Measurements from ENCODE around the gene LRRC70.
"Not testable (repeated sequence)": the region's sequence is repeated elsewhere in the genome, so short reads cannot be mapped to it uniquely, and the experiment has no call there.

LRRC70 gene, protein sequence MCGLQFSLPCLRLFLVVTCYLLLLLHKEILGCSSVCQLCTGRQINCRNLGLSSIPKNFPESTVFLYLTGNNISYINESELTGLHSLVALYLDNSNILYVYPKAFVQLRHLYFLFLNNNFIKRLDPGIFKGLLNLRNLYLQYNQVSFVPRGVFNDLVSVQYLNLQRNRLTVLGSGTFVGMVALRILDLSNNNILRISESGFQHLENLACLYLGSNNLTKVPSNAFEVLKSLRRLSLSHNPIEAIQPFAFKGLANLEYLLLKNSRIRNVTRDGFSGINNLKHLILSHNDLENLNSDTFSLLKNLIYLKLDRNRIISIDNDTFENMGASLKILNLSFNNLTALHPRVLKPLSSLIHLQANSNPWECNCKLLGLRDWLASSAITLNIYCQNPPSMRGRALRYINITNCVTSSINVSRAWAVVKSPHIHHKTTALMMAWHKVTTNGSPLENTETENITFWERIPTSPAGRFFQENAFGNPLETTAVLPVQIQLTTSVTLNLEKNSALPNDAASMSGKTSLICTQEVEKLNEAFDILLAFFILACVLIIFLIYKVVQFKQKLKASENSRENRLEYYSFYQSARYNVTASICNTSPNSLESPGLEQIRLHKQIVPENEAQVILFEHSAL

DNA sequence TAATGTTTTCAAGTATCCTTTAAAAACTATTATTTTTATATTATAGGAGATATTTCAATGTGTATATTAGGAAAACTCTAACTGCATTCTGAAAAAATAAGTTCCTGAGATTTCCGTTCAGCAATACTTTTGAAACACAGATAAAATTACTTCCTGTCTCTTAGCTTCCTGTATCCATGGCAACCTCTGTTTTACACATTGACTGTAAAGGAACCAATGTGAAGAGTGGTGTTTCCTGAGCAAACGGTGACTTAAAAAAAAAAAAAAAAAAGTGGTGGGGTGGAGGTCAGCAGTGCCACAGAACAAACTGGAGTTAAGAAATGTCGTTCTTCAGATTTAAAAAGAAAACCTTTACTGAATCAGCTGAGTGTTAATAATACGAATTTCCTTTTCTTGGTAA lies at the start of gene LRRC70:
Gene LRRC70, plus strand, starts transcription at position 280 of the 400 bp plus-strand sequence. CDS start 620 bp downstream, outside the sequence.
- peak; percentile 87 for DNase-seq

DNA sequence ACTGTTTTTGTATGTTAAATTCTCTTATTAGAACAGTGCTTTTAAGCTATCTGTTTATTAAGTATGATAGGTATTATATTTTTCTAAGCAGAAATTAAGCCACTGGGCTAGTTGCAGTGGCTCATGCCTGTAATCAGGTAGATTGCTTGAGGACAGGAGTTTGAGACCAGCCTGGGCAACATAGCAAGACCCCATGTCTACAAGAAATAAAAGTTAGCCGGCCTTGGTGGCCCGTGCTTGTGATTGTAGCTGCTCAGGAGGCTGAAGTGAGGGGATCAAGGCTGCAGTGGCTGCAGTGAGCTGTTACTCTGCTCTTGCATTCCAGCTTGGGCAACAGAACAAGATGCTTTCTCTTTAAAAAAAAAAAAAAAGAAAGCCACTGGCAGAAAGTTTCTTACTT lies 45.0 kb upstream of the LRRC70 start:
- no peak for DNase-seq

DNA sequence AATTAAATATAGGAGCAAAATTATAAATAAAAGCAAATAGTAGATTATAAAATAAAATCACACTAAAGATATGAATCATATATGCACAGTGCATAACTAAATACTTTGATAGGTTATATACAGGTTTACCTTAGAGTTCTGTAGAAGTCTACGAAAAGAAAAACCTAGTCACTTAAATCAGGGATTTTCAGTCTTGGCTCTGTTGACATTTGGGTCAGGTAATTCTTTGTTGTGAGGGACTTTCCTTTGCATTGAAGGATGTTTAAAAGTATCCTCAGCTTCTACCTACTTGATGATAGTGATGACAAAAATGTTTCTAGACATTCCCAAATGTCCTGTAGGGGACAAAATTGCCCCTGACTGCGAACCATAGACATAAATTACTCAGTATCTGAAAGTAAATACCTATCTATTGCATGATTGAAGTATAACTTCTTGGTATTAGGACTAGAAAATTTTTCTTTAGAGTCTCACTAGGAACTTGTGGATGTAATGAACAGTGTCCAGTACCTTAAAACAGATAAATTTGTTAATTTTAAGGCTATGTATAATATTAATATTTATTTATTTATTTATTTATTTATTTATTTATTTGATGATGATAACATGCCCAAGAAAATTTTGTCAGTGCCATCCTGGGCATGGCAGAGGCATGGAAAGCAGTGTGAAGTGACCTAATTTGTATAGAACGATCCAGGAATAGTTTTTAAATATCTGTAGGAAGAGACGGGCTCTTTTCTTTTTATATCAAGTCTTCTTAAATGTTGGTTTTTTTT lies 44.0 kb upstream of the LRRC70 start:
- DNase-seq = no peak

DNA sequence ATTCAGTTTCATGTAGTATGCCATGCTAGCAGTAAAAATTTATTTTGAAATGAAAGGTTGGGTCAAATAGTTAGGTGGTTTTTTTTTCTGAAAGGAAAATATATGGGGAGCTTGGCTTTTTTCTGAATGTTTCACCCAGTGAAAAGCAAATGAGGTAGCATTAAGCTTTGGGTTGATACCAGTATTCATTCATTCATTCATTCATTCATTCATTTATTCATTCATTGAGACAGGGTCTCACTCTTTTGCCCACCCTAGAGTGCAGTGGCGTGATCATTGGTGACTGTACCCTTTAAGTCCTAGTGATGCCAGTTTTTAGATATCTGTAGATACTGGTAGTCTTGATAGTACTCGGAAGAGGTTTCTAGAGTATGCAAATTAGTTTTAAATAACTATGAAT lies 42.4 kb upstream of the LRRC70 start:
- DNase-seq = no peak

DNA sequence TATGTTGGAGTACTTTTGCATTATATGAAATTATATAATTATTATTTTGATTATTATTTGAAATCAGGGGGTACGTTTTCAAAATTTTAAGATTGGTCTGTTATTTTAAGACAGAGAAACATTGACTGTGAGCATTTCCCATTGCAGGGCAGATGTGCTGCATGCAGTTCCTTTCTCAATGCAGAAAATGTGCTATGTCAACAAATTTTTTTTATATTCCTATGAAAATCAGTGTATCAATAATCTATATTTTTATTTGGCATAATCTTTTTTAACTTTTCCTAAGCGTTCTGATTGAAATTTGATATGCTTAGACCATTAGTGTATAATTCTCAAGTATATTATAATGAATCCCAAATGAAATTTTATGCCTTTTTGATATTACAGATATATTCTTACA lies 41.8 kb upstream of the LRRC70 start:
- no peak for DNase-seq

DNA sequence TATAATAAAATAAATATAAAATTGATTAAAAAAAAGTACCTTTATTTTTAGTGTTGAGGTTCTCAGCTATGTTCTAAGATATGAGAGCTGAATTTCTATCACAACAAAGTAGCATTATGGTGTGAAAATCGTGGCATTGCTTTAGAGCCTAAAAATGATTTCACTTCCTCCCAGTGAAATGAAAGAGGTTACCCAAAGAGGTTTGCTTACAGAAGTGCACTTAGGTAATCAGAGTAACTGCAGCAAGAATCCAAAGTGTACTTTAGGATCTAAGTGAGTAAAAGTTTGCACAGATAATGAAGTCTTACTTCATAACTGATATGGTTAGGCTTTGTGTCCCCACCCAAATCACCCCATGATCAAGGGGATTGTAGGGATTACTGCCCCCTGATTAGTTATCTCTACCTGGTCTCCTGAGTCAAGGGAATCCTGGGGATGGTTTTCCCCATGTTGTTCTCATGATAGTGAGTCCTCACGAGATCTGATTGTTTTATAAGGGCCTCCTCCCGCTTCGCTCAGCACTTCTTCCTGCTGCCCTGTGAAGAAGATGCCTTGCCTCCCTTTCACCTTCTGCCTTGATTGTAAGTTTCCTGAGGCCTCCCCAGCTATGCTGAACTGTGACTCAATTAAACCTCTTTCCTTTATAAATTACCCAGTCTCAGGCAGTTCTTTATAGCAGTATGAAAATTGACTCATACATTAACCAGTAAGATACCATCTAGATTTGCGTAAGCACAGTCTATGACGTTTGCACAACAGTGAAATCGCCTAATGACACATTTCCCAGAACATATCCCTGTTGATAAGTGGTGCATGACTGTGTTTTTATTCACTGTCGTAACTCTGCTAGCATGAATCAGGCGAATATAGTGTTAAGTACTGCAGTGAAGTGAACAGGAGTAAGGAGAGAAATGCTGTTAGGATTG lies 40.3 kb upstream of the LRRC70 start:
- peak; percentile 77 for DNase-seq

DNA sequence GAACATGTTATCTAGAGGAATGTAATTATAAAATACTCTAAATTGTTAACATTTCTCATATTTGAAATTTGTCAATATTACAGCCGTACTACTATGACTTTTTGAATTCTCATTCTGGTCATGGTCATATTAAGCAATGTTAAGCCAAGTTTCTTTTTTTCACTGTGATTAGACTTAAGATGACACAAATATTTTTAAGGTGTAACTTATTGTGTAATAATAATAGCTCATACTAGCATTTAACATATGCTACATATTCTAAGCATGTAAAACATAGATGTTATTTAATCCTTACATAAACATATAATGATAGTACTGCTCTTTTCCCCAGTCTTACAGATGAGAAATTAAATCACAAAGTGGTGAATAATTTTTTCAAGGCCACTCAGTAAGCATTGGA lies 35.9 kb upstream of the LRRC70 start:
- no peak for DNase-seq

DNA sequence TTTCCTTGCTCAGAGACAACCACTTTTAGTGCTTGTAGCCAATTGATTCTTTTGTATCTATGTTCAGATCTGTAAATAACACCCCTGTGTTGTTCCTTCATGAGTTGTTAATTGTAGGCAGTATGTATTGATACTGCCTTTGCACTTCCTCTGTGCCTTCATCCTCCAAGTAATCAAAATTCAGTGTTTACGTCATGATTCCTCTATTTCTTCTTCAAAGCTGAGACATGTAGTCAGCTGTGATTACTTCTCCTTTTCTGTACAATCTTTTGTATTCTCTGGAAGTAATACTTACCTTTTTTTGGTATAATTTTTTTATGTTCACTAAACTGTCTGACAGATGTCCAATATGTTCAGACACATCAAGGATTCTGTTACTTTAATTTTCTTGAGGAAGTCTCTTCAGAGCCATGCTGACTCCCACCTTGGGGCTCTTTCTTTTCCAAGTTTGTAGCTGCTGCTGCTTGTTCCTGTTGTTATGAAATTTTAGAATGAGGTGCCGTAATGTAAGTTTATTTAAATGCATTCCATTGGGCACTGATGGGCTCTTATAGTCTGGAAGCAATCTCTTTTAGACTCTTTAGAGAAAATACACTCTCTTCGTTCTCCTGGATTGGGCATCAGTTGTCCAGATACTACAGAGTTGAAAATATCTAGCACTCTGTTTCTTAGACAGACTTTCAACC lies 30.5 kb upstream of the LRRC70 start:
- peak; percentile 54 for DNase-seq

DNA sequence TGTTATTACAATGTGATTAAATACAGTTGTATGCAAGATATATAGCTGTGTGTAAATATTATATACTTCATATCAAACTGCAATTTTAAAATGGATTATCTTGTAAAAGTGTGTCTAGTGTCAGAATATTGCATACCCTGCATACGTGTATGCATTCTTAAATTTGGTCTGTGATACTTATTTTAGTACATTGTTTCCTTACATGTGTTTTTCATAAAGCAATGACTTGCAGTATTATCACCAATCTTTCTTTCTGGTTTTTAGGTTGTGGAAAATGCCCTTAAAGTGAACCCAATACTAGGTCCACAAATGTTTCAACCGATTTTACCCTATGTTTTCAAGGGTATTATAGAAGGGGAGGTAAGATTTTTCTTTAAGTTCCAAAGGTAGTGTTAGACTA lies 28.5 kb upstream of the LRRC70 start:
- no peak for DNase-seq

DNA sequence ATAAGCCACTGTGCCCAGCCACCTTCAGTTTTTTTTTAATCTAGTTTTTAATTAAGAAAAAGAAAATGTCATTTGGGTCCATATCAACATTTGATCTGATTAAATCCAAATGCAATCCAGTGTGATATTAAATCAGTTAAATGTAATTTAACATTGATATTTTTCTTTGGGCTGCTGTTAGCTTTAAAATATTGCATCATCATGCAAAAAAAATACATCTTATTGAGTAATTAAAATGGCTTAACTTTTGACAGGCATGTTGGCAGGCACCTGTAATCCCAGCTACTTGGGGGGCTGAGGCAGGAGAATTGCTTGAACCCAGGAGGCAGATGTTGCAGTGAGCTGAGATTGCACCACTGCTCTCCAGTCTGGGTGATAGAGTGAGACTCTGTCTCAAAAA lies 22.7 kb upstream of the LRRC70 start:
- no peak for DNase-seq

DNA sequence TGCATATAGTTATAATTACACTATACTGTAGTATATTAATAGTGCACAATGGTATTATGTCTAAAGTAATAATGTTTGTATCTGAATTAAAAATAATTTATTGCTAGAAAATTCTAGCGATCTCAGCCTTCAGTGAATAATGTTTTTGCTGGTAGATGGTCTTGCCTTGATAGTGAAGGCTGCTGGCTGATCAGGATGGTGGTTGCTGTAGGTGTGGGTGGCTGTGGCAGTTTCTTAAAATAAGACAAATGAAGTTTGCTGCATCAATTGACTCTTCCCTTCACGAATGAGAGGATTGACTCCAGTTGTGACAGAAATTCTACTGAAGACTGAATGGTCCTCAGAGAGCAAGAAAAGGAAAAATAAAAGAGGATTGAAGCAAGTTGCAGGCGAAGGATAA lies 19.7 kb upstream of the LRRC70 start:
- DNase-seq = no peak

DNA sequence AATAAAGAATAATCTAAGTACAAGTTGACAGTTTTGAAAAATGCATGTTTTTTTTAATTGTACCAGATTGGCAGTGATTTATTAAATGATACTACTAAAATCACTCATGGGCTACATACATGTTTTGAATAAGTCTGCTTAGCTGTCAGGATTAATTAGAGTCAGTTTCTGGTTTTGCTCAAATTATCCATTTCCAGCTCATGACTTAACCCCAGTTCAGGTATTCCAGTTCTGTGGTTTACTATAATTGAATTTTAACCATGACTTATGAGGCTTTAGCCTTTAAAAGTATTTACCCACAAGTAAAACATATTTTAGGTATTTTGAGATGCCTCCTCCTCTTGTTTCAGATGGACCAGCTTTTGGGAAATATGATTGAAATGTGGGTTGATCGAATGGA lies 17.8 kb upstream of the LRRC70 start:
- DNase-seq = no peak

DNA sequence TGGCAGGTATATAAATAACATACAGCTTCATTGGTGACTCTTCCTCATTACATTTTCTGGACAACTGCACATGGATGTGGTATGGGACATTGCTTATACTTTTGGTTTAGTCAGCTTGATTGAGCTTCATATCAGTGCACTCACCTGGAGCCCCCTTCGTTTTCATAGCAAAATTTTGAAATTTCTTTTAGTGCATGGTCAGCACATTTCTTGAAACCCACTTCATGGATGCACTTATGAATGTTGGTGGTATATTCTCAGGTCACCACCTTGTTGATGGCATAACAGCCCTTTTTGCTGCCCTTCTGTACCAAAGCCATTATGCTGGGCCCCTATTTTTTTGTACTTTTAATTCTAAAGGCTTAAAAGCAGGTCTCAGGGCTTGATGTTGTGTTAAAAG lies 16.7 kb upstream of the LRRC70 start:
- DNase-seq = no peak

DNA sequence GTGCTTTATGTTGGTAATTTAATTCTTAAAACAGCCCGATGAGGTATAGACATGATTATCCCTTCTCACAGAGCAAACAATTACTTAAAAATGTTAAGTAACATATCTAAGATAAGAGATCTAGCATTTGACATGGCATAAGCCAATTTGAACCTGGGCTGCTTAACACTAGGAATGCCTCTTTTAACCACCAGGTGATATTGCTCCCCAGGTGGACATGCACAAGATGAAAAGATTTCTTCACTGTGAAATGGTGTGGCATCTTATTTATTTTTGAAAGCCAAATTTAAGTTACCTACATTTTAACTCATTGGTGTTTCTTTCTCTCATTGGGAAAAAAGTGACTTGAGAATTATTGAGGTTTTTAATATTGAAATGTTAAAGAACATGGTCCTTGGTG lies 15.8 kb upstream of the LRRC70 start:
- DNase-seq = no peak

DNA sequence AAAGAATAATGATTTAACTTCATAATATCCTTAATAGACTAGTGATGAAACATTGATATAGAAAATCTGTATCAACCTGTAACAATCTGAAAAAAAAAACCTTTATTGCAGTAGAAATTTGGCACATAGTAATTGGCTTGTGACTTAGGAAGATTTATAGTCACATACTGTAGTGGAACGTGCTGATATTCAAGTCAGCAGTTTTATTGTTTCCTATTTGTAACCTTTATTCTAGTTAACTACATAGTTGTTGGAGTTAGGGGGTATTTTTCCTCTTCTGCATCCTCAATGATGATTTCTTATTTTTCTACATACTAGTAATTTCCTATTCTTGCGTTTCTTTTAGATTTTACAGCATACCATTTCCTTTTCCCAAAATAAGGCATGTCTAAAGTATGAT lies 14.5 kb upstream of the LRRC70 start:
- no peak for DNase-seq

DNA sequence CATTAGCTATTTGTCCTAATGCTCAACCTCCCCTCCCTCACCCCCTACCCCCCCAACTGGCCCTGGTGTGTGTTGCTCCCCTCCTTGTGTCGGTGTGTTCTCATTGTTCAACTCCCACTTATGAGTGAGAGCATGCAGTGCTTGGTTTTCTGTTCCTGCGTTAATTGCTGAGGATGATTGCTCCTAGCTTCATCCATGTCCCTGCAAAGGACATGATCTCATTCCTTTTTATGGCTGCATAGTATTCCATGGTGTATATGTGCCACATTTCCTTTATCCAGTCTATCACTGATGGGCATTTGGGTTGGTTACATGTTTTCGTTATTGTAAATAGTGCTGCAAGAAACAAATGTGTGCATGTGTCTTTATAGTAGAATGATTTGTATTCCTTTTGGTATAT lies 12.9 kb upstream of the LRRC70 start:
- DNase-seq = not testable (repeated sequence)

DNA sequence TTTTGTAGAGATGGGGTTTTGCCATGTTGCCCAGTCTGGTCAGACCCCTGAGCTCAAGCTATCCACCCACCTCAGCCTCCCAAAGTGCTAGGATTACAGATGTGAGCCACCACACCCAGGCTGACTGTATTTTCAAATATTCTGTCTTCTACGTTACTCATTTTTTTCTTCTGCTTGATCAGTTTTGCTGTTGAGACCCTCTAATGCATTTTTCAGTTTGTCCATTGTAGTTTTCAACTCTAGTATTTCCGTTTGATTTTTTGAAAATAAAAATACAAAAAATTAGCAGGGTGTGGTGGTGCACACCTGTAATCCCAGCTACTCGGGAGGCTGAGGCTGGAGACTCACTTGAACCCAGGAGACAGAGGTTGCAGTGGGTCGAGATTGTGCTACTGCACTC lies 10.5 kb upstream of the LRRC70 start:
- no peak for DNase-seq

DNA sequence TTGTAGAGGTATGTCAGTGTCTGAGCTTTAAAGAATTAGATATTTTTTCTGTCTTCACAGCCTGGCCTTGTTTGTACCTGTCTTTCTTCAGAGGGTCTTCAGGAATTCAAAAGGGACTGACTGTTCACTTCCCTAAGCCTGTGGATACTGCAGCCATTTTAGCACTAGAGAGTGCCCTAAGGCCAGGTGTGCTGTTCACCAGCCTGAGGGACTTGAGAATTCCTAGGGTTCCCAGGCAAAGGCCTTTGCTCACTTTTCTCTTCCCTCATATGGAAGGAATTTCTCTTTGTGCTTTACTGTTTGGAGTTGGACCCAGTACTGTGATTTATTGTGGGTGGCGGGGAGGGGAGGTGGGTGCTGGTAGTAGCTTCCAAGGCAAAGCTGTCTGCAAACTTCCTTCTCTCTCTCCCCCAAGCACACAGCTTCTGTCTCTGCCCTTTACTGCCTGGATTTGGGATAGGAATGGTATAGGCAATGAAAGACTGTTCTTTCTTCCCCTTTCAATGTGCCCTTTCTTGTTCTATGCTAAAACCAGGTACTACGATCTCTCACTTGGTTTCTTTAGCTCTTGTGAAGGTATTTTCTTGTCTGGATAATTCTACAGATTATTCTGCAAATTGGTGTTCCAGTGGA lies 9.7 kb upstream of the LRRC70 start:
- DNase-seq = no peak

DNA sequence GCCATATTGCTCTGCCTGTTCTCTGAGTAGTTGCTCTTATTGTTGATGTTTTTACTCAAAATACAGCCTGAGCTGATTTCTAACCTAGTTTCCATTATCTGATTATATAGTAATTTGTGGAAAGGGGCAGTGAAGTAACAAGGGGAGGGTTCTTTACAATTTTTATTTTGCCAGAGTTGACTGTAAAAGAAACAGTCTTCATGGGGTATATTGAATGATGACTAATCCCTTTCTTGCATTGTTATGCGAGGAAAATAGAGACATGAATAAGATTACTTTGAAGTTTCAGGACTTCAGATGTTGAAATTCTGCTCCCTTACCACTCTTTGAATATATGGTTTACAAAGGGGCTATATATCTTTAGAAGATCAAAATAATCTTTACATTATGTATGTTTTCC lies 9.1 kb upstream of the LRRC70 start:
- no peak for DNase-seq

DNA sequence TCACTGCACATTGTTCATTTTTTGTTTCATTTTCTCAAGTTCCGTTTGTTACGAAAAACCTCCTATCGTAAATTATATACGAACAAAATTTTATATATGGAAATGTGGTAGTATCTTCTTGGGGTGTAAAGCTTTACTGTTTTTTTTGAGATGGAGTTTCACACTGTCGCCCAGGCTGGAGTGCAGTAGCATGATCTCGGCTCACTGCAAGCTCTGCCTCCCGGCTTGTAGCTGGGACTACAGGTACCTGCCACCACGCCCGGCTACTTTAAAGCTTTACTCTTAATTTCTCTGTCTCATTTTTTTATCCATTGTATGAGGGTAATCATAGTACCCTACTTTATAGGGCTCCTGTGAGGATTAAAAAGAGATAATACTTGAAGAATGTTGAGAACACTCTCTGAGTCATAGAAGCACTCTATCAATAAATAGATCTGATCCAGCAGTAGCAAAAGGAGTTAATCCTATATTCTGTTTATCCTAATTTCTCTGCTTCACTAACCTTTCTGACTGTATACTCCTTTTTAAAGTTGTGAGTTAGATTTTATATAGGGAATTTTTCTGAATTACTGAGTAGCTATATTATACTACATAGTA lies 5.6 kb upstream of the LRRC70 start:
- no peak for DNase-seq

DNA sequence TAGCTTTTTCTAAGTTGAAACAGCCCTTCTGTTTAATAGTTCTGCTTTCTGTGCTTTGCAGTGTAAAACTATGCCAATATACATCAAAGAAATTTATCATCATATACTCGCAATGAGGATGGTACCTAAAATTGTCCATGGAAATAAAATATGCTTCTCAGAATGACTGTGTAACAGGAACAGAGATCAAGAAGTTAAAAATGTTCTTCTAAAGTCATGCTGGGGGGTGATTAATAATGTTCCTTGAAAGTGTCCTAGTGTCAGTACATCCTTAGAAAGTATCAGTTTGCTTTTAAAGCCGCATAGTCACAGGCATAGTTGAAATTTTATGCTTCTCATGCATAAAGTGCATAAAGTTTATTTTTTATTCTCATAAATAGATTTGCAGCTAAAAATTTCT lies 4.0 kb upstream of the LRRC70 start:
- no peak for DNase-seq
